ENCODE data around the gene KCNH4.

DNA sequence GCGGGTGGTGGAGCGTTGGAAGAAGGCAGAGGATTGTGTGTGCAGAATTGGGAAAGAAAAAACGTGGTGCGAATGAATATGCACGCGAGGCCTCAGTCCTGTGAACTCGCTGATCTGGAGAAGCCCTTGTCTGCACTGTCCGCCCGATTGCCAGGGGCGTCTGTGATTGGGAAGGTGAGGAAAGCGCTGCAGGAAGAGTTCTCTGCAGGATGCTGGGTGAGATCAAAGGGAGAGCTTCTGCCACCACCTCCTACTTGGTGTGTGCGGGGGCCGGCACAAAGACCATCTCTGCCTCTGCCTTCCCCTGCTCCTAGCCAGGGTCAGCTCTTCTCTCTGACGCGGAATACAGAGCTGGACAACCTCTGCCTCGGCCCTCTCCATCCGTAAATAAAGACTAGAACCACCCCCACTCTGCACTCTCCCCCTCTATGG, 25.3 kb downstream of the KCNH4 start:
- TF ChIP-seq, protein P1, sequence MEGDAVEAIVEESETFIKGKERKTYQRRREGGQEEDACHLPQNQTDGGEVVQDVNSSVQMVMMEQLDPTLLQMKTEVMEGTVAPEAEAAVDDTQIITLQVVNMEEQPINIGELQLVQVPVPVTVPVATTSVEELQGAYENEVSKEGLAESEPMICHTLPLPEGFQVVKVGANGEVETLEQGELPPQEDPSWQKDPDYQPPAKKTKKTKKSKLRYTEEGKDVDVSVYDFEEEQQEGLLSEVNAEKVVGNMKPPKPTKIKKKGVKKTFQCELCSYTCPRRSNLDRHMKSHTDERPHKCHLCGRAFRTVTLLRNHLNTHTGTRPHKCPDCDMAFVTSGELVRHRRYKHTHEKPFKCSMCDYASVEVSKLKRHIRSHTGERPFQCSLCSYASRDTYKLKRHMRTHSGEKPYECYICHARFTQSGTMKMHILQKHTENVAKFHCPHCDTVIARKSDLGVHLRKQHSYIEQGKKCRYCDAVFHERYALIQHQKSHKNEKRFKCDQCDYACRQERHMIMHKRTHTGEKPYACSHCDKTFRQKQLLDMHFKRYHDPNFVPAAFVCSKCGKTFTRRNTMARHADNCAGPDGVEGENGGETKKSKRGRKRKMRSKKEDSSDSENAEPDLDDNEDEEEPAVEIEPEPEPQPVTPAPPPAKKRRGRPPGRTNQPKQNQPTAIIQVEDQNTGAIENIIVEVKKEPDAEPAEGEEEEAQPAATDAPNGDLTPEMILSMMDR (IDR thresholded peaks at IDR 0.05; ENCODE audit: low read depth, low read length), result no peak
- TF ChIP-seq EZH2phosphoT487 (IDR thresholded peaks at IDR 0.05; ENCODE audit: low read depth), result no peak
